ENCODE data around the gene GPHA2.

The GPHA2 gene

DNA sequence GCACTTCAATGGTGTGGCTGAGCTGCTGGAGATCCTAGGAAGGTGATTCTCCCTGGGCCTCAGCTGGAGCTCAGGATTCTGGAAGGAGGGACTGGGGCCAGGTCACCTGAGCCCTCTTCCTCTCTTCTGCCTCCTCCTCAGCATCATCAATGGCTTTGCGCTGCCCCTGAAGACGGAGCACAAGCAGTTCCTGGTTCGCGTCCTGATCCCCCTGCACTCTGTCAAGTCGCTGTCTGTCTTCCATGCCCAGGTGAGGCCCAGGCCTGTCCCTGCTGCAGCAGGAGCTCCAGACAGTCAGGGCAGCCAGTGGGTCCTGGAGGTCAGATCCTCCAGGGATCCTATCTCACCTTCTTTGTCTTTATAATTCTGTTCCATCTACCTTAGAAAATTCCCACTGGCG, 5.4 kb downstream of the GPHA2 start:
- no peak for DNase-seq (ENCODE audit: low read depth)

DNA sequence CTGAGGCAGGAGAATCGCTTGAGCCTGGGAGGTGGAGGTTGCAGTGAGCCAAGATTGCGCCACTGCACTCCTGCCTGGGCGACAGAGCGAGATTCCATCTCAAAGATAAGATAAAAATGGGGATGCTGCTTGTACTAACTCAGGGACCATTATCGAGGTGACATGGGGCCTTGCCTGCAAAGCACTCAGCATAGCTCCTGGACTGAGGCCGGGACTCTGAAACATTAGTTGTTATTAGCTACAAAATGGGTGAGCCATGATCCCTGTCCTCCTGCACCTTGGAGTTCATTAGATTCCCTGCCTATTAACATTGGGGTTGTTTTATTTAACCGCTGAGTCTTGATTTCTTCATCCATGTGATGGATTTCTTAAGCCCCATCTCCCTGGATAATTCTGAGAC, 6.1 kb downstream of the GPHA2 start:
- DNase-seq (ENCODE audit: low read depth): no peak

DNA sequence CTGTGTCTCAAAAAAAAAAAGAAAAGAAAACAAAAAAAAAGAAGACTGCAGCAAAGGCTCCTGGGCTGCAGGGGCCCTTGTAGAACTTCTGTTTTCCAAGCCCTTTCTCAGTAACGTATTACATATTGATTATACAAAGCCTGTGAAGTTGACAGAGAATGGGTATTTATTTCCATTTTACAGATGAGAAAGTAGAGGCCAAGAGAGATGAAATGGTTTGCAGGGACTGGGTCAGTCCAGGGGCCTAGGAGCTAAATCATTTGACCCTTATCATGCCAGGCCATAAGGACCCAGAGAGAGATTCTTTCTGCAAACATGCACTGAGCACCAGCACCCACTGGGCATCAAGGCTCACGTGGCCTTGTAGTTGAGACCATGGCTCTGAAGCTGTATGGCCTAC, 6.7 kb downstream of the GPHA2 start:
- DNase-seq (ENCODE audit: low read depth): no peak

DNA sequence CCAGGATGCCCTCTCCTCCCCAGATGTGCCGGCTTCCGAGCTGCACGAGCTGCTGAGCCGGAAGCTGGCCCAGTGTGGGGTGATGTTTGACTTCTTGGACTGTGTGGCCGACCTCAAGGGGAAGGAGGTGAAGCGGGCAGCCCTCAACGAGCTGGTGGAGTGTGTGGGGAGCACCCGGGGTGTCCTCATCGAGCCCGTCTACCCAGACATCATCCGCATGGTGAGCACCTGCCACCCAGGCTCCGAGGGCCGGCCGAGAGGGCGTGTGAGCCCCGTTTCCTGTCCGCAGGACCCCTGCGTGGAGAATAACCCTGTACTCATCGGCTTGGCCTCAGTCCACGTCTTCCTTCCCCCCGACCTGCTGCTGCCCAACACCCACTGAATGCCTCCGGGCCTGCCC, 9.0 kb downstream of the GPHA2 start:
- no peak for DNase-seq (ENCODE audit: low read depth)

DNA sequence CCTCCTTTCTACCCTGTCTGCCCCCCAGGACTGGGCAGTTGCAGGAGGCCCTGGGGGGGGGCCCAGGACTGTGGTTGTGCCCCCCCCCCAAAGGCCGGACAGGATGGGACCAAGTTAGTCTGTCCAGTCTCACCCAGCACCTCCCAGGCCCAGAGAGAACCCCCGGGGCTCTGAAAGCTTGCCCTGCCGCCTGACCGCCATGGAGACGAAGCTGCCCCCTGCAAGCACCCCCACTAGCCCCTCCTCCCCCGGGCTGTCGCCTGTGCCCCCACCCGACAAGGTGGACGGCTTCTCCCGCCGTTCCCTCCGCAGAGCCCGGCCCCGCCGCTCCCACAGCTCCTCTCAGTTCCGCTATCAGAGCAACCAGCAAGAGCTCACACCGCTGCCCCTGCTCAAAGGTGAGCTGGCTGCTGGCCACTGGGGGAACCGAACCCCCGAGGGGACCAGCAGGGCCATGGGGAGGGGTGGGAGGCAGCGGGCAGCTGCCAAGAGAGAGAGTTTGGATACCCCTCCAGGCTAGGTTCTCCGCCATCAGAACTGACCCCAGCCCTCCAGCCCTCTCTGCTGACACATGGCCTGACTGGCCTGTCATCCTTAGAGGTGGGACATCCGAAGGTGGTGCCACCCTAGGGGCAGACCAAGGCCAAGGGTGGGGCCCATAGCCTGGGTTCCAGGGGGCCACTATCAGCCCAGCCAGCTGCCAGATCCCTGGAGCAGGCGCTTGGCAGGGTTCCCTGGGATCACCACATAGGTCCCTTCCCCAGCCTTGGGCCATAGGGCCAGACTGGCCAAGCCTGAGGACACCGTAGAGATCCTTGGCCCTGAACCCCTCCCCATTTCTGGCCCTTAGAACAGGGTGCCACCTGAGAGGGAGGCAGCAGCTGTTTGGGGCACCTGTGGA, 9.9 kb downstream of the GPHA2 start:
- no peak for DNase-seq (ENCODE audit: low read depth)

DNA sequence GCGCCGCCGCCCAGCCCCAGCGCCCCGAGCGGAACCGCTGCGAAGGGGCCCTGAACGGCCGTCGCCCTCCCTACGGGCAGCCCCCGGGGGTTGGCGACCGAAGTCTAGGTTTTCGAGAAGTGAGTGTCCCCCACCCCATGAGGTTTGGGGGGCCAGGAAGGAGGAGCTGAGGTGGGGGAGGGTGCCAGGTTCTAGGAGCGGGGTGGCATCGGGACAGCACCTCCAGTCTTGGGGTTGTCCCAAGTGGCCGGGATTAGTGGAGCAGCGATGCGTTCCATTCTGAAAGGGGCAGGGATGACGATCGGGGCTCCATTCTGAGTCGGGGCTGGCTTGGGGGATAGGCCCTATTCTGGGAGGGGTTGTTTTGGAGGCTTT, 10.8 kb downstream of the GPHA2 start:
- DNase-seq (ENCODE audit: low read depth): no peak

DNA sequence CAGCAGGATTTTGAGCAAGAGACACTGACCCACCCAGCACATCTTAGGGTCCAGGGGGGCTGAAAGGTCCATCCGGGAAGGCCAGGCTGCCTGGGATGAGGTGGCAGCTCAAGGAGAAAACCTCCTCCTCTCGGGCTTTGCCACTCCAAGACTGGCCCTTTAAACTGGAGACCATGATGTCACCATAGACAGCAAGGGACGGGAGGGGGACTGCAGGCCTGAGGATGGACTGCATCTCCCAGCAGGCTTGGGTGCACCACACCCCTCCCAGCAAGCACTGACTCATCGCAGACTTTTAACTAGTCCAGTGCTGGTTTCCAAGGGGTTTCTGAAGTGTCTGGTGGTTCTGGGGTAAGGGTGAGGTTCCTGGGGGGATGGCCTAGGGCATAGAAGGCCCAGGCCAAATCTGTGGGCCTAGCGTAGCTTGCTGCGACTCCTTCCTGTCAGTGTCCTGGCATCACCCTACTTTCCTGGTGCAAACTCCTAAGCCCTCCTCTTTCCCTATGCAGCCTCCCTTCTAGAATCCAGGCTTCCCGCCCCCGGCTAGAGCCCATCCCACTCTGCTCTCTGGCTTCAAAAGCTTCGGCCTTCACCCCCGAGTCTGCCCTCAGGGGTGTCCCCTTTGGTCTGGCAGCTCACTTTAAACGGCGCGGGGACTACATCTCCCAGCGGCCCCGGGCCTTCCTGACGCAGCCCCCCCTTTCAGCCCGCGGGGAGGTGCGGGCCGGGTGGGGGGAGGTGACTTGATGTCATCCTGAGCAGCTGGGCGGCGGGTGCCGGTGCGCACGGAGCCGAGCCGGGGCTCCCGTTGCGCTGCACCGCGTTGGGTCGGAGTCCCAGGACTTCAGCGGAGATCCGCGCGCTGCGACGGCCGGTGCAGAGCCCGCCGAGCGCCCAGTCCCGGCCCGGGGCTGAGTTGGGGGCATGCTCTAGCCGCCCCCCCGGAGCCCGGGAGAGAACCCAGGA, 11.5 kb downstream of the GPHA2 start, which contains the start of gene PPP2R5B:
Gene PPP2R5B, plus strand, starts transcription at position 746 of the 966 bp plus-strand sequence. CDS start 1,046 bp downstream, outside the sequence.
- peak; percentile 95 for DNase-seq (ENCODE audit: low read depth)

DNA sequence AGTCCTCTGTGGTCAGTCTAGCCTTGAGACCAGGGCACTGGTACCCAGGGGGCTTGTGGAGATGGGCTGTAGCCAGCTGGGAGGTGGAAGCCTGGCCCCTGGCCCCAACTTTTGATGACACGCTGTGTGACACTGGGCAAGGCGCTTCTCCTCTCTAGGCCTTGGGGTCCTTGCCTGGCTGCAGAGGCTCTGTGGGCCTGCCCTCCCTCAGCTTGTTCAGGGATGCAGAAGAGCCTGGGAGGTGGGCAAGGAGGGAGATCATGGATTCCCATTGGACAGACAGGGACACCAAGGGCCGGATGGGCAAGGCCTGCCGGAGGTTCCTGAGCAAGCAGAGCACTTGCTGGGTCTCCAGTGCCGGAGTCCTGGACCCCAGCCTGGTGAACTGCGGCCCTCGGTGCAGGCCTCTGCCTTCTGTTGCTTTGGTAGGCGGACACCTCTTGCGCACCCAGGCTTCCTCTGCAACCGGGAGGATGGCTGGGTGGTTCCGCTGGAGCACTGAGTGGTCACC, 12.5 kb downstream of the GPHA2 start:
- DNase-seq (ENCODE audit: low read depth): no peak

DNA sequence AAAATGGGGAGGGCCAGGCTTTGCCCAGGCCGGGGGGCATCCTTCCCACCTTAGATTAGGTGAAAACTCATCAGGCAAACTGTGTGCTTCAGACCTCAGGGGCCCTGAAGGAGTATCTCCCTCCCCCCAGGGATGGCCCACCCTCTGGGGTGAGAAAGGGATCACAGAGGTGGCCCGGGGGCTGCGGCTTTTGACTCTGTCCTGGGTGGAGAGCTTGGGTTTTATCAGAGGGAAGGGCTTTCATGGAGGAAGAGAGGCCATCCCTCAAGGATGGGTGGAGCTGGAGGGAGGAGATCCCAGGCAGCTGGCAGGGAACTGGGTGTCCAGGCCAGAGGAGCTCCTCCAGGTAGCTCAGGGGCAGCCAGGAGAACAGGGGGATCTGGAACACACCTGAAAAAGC, 14.3 kb downstream of the GPHA2 start:
- no peak for DNase-seq (ENCODE audit: low read depth)

DNA sequence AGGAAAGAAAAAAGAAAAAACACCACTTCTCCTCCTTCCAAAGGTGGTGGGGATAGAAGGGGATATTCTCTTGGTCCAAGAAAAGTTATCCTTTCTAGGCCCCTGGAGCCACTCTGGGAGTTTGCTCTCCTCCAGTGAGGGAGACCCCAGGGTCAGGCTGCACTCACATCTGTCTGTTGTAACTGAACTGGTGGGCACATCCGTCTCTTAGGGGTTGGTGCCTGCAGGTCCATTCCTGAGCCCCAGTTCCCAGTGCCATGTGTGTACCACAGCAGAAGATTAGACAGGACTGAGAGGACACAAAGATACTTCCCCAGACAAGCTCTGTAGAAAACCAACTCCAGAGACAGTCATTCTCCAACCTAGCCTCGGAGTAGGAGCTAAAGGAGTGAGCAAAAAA, 15.6 kb downstream of the GPHA2 start:
- DNase-seq (ENCODE audit: low read depth): no peak

DNA sequence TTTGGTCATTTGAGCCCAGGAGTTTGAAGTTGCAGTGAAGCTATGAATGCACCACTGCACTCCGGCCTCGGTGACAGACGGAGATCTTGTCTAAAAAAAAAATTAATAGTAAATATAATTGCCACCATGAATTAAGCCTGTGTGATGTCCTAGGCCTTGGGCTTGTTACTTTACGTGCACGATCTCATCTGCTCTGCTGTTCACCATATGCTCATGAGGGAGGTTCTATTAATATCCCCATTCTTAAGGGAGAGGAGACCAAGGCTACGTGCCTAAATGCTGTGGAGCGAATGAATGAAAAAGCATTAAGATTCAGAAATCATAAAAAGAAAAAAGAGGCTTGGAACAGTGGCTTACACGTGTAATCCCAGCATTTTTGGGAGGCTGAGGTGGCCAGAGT, 16.1 kb downstream of the GPHA2 start:
- DNase-seq (ENCODE audit: low read depth): no peak

DNA sequence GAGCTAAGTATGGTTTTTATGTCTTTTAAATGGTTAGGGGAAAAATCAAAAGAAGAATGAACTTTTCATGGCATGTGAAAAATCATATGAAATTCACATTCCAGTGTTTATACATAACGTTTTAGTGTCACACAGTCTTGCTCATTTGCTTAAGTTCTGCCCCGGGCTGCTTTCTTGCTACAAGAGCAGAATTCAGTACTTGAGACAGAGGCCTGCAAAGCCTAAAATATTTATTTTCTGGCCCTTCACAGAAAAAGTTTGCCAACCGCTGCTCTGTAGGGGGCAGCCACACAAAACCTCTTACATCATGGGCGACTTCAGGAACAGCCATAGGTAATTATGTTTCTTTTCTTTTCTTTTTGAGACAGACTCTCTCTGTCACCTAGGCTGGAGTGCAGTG, 17.7 kb downstream of the GPHA2 start:
- DNase-seq (ENCODE audit: low read depth): peak; percentile 70

DNA sequence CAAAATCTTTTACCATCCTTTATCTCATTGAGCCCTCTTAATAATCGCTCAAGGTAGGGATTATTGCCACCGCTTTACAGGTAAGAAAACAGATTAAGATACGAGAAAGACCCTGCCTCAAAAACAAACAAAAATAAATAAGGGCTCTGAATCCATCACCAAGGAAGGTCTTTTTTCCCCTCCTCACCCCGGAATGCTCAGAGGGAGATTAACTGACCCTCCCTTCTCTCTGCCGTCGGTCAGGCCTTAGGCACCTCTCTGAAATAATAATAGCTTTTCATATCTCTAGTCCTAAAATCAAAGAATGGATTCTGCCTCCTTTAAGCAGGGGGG, 18.1 kb downstream of the GPHA2 start:
- DNase-seq (ENCODE audit: low read depth): no peak

DNA sequence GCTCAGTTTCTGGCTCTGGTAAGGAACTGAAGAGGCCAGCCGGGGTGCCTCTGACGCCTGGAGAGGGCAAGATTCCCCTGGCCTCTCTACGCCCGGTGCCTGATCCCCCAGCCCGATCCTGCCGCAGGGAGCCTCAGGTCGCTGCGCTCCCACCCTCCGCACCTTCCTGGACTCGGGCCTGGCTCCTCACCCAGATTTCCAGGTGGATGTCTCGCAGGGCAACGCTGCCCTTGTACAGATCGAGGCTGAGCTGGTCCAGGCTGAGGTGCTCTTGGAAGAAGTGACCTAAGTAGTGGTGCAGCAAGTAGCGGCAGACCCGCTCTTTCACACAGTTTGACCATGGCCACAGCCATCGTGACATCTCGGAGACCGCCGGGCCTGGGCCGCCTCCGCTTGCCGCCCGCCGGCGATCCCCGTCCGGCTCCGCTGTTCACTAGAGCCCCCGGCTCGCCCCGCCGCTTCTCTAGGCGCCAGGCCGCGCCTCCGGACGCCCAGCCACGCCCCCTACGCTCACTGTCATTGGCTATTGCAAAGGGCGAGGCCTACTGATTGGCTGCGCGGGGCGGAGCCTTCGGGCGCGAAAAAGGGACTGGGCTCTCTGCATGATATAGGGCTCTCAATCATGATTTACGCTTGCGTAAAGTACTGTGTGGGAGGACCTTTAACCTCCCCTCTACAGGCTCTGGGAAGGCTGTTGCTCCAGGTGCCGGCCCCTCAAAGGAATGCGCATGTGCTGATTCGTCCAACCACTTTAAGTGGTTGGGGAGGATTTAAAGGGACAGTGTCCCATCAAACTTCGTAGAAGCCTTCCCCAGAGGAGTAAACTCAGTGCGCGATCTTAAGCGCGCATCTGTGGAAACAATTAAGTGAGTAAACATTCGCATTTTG, 18.7 kb downstream of the GPHA2 start, which contains the start of gene ATG2A:
Gene ATG2A, minus strand, starts transcription at position 435 of the 888 bp plus-strand sequence. Its CDS starts 74 bp downstream, at position 361.
- peak; percentile 100 for DNase-seq (ENCODE audit: low read depth)

DNA sequence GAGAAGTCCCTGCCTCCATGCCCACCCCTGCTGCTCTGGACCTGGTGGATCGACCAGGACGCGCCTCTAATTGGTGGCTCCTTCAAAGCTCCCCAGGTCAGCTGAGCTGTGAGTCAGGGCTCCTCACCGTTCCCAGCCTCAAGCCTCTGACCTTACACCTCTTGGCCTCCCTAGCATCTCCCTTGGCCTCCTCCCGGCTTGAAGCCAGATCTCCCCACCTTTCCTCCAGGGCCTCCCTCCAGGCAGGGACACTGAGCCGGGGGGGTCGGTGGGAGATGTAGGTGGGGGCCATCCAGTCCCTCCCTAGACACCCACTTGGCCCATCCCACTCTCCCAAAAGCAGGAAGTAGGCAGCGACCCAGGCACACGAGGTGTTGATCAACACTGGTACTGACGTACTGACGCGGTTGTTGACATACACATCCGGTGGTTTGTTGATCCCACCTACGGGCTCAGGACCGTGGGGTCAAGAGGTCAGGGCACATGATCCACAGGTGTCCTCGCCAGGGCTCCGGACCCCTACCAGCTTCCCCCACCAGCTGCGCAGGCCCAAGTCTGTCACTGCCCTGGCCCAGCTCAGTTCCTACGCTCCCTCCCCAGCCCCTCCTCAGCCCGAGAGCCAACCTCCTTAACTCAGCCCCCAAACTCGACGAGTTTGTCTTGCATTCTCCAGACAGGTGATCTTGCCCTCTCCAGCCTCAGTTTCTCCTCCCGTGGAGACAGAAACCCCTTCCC, 19.5 kb downstream of the GPHA2 start:
- DNase-seq (ENCODE audit: low read depth): peak; percentile 50

DNA sequence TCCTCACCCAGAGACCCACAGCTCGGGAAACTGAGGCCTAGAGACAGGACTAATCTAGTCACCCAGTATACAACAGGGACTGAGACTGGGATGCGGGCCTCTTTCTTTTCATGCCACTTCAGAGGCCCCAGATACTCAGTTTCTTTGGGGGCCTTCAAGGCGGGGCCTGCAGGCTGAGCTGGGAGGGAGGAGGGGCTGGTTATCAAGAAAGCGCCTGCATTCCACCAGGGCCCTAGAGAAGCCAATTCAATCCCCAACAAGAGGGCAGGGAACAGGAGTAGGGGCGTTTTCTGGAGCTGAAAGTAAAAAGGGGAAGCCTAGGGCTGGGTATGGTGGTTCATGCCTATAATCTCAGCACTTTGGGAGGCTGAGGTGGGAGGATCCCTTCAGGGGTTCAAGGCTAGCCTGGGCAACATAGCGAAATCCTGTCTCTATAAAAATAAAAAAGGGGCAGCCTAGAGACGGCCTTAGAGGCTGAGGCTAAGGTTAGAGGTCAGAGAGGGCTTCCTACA, 20.3 kb downstream of the GPHA2 start:
- DNase-seq (ENCODE audit: low read depth): no peak

DNA sequence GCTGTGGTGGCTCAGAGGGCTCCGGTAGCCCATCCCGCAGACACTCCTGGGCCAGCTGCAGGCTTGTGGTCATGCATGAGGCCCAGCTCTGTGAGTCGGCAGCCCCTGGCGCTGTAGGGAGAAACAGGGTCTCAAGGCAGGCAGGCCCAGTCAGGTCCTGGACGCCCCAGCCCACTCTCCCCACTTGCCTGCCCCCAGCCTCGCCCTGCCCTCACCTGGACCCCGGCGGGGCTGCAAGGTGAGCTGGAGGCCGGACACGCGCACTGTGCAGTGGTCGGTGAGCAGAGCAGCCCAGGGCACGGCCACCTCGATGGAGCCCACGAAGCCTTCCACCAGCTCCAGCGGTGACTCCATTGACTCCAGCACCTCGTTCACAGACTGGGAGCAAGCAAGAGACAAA, 21.6 kb downstream of the GPHA2 start:
- DNase-seq (ENCODE audit: low read depth): no peak

DNA sequence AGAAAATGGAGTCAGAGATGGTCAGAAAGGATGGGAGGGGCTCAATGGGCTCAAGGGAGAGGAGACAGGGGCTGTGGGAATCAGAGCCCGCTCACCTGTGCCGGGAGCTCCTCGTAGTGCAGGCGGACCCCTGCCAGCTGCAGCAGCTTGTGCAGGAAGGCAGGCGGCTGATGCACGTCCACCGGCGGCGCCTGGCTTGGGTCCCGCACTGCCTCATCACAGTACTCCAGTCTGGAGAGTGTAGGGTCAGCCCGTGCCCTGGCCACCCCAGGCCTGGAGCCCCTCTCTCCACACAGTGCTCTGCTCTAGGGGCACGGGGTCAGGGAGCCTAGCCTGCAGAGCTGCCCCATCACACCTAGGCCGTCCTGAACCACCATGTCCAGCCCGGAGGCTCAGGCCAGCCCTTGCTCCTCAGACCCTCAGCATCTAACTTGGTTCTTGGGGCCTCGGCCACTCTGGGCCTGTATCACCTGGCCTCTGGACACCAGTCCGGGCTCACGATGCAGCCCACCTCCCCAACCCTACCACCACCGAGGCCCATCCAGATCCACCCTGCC, 22.4 kb downstream of the GPHA2 start:
- no peak for DNase-seq (ENCODE audit: low read depth)

DNA sequence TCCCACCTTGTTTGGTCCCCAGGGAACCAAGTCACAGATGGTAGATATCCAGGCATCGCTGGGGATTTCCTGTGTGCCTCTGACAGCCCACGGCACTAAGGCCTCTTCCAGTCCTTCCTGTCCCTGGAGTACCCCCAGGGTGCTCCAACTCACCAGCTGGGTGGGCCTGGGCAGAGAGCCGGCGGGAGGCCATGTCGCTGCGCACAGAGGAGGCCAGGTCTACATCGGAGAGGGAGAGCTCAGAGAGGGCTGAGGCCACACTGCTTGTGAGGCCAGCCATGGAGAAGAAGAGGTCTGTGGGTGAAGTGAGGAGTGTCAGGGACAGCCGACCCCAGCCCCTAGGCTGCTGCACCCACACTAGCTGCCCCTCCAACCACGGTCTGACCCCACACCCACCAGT, 24.0 kb downstream of the GPHA2 start:
- no peak for DNase-seq (ENCODE audit: low read depth)

DNA sequence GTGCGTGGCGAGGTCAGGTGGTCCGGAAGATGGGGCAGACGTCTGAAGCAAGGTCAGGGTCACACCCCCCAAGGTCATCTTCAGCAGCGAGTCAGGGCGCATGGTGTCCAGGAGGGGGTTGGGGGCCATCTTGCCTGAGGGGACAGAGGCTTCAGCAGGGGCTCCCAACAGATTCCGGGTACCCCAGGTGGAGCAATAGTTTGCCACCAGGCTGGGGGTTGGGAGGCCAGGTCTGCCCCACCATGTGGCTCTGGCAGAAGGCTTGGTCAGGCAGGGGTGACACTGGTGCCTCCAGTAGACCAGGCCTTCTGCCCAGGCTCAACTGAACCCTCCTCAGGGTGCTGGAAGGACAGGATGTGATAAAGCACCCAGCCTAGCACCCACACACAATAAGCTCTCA, 24.6 kb downstream of the GPHA2 start:
- DNase-seq (ENCODE audit: low read depth): no peak
